CD14-positive monocyte (primary cell): ENCODE measurements around the gene TTBK1. TPM values are rescaled to one million over a fixed set of nuclear protein-coding genes. Genes with fewer than 3 reads are reported as not detected.
A peak's percentile ranks its signal among the peaks of the same experiment; 100 is the strongest.

Experiments
- DNase-seq, 3 donors: peaks; one replicate each; pipeline ENCODE4 v3.0.0-alpha.2; 2011 to 2022
- H2AFZ ChIP-seq: 2 replicates; pipeline ENCODE4 v1.6.0; 2012; ENCODE audit warnings: mild to moderate bottlenecking, low read depth, low read length, inconsistent platforms; ENCODE audit not compliant: insufficient read depth, poor library complexity, severe bottlenecking
- H3K27ac ChIP-seq, 2 donors: 1 replicate in 1 of 2; 2 replicates in 1 of 2; pipeline ENCODE4 v1.5.1; 2012 to 2013; ENCODE audit warnings: low read length in 2 of 2, control low read depth in 1 of 2, inconsistent platforms in 1 of 2, low read depth in 1 of 2, mild to moderate bottlenecking in 1 of 2
- H3K27me3 ChIP-seq, 2 donors: one replicate each; pipeline versions ENCODE4 v1.6.0 to v1.6.1; 2011 to 2013; ENCODE audit warnings: low read length in 2 of 2; ENCODE audit not compliant: control insufficient read depth in 2 of 2, insufficient read depth in 2 of 2
- H3K36me3 ChIP-seq, 2 donors: replicated peaks in 1 of 2; 1 replicate in 1 of 2; 2 replicates in 1 of 2; pipeline versions ENCODE4 v1.5.1 to v1.6.1; 2012 to 2013; ENCODE audit warnings: low read length in 2 of 2, control low read depth in 1 of 2, inconsistent platforms in 1 of 2, mild to moderate bottlenecking in 1 of 2; ENCODE audit not compliant: insufficient read depth in 2 of 2, control insufficient read depth in 1 of 2
- H3K4me1 ChIP-seq, 2 donors: 1 replicate in 1 of 2; 2 replicates in 1 of 2; pipeline versions ENCODE4 v1.5.1 to v1.6.1; 2012 to 2013; ENCODE audit warnings: low read length in 2 of 2, control low read depth in 1 of 2, inconsistent platforms in 1 of 2, mild to moderate bottlenecking in 1 of 2, moderate library complexity in 1 of 2; ENCODE audit not compliant: insufficient read depth in 2 of 2, control insufficient read depth in 1 of 2
- H3K4me2 ChIP-seq: replicated peaks from 2 replicates; pipeline ENCODE3; 2012; ENCODE audit warnings: low read length, moderate library complexity, mild to moderate bottlenecking; ENCODE audit not compliant: poor library complexity, severe bottlenecking; ENCODE audit errors: extremely low read depth
- H3K4me3 ChIP-seq, 3 experiments: fragments of 200-600 bp in 1 of 3; sonication (generic) in 1 of 3; replicated peaks in 1 of 3; 1 replicate in 2 of 3; 2 replicates in 1 of 3; pipeline ENCODE4 v1.5.1; 2011 to 2013; ENCODE audit warnings: low read length in 3 of 3, mild to moderate bottlenecking in 3 of 3, control low read depth in 2 of 3, low read depth in 2 of 3, inconsistent platforms in 1 of 3, moderate library complexity in 1 of 3
- H3K79me2 ChIP-seq: 2 replicates; pipeline ENCODE4 v1.6.0; 2012; ENCODE audit warnings: mild to moderate bottlenecking, control low read depth, inconsistent platforms, low read length, moderate library complexity; ENCODE audit not compliant: insufficient read depth
- H3K9ac ChIP-seq: 2 replicates; pipeline ENCODE4 v1.6.0; 2017; ENCODE audit warnings: low read length, mild to moderate bottlenecking; ENCODE audit not compliant: insufficient read depth, poor library complexity, severe bottlenecking
- H3K9me3 ChIP-seq, 2 donors: replicated peaks in 1 of 2; 1 replicate in 1 of 2; 2 replicates in 1 of 2; pipeline versions ENCODE4 v1.5.1 to v1.6.1; 2012 to 2013; ENCODE audit warnings: low read length in 2 of 2, control low read depth in 1 of 2; ENCODE audit not compliant: control insufficient read depth in 1 of 2, insufficient read depth in 1 of 2
- H4K20me1 ChIP-seq: 2 replicates; pipeline ENCODE4 v1.6.0; 2012; ENCODE audit warnings: mild to moderate bottlenecking, low read length, control low read depth, moderate library complexity; ENCODE audit not compliant: insufficient read depth
- H3K27ac Mint-ChIP-seq, 7 donors: one replicate each; pipeline ENCODE4 v1.8.0; 2020; ENCODE audit warnings: mild to moderate bottlenecking in 7 of 7, mixed read lengths in 7 of 7, moderate library complexity in 6 of 7, inconsistent platforms in 2 of 7
- H3K27me3 Mint-ChIP-seq, 3 donors: one replicate each; pipeline ENCODE4 v1.8.0; 2021 to 2022; ENCODE audit warnings: low read depth in 3 of 3, mild to moderate bottlenecking in 3 of 3, mixed read lengths in 3 of 3, moderate library complexity in 3 of 3, inconsistent platforms in 1 of 3
- H3K36me3 Mint-ChIP-seq, 2 donors: one replicate each; pipeline ENCODE4 v1.8.0; 2020; ENCODE audit warnings: mixed read lengths in 2 of 2, inconsistent platforms in 1 of 2, mild to moderate bottlenecking in 1 of 2
- H3K4me1 Mint-ChIP-seq: one replicate; pipeline ENCODE4 v1.8.0; 2020; ENCODE audit warnings: mild to moderate bottlenecking, mixed read lengths
- H3K4me3 Mint-ChIP-seq, 2 donors: one replicate each; pipeline ENCODE4 v1.8.0; 2020; ENCODE audit warnings: mild to moderate bottlenecking in 2 of 2, mixed read lengths in 2 of 2, moderate library complexity in 1 of 2
- H3K9me3 Mint-ChIP-seq, 7 donors: one replicate each; pipeline ENCODE4 v1.8.0; 2020 to 2022; ENCODE audit warnings: mixed read lengths in 7 of 7, mild to moderate bottlenecking in 6 of 7, moderate library complexity in 6 of 7, inconsistent platforms in 2 of 7
- CTCF ChIP-seq: fragments of 200-600 bp; IDR thresholded peaks from one replicate; pipeline ENCODE4 v1.8.0; 2022; ENCODE audit warnings: antibody characterized with exemption, mild to moderate bottlenecking
- WGBS: methylation state at CpG from one replicate; pipeline ENCODE4 v1.1.5; 2013; ENCODE audit warnings: missing lambda C conversion rate; ENCODE audit not compliant: insufficient coverage; 5-methylcytosine and 5-hydroxymethylcytosine counted together
- intact Hi-C, 2 donors: fragments of 100-400 bp; cut with micrococcal nuclease; formaldehyde crosslinking; loops; one replicate each; pipeline versions ENCODE4 v1.15.0 to v1.15.1; 2023
- polyA plus RNA-seq, 3 donors: library from polyadenylated mRNA; depleted of rRNA in 1 of 3; unstranded in 2 of 3; stranded (reverse) in 1 of 3; fragments of 300-500 nt in 2 of 3; fragments of >200 nt in 1 of 3; fragmentation: Illumina TruSeq in 2 of 3; gene quantifications; 1 replicate in 2 of 3; 2 replicates in 1 of 3; pipeline ENCODE4 v1.2.3, GENCODE V29; 2012 to 2021

Gene TTBK1
- polyA plus RNA-seq, 3 donors = not detected

DNA sequence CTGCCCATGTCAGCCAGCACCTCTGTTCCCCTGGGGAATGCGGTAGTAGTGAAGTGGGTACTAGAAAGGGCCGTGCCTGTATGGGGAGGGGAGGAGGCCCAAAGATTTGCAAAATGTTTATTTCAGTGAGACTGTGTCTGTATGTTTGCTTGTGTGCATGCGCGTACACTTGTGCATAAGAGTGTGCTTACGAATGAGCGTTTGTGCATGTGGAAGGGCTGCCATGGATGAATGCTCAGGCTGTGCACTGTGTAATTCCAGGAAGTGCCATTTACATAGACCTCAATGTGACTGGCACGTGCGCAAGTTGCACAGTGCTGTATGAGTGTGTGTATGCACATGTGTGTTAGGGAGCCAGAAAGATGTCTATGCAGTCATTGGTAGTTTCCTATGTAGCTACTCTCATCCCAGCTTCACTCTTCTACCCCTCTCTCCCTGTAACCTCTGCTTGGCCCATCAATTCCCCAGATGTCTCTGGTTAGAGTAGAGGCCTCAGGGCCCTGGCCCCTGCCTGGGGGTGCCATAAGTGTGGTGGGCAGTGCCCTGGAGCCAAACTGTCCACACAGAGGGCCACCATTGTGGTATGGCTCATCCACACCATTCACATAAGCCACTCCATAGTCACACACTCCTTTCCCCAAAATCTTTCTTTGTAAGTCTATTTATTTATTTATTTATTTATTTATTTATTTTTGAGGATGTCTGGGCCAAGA lies 28.0 kb downstream of the TTBK1 start:
- H3K4me2 ChIP-seq = no peak overlapping the region
- no peak overlapping the region for H2AFZ ChIP-seq
- 98% methylated on average over 6 of the region's 8 CpGs for WGBS
- intact Hi-C loops = loop anchor here in 1 of 2 donors (5.0 kb wide), 1 partner anchor 131 kb away; no protein-coding TSS in a partner anchor
- H4K20me1 ChIP-seq = no peaks in the 10 kb centered on the region
- H3K27me3 Mint-ChIP-seq = peaks cover 67 to 90% (median 81%) of the 10 kb centered on the region in 3 donors
- no peak overlapping the region for H3K9ac ChIP-seq
- H3K9me3 Mint-ChIP-seq = peaks cover 0 to 16% (median 3%) of the 10 kb centered on the region in 7 donors
- peaks cover 18 to 86% of the 10 kb centered on the region in 2 donors for H3K27me3 ChIP-seq
- H3K4me3 Mint-ChIP-seq = peak overlapping the region in 1 of 2 donors; percentile 87
- H3K79me2 ChIP-seq = no peaks in the 10 kb centered on the region
- no peak overlapping the region for H3K27ac Mint-ChIP-seq
- peaks cover 3 to 5% of the 10 kb centered on the region in 2 donors for H3K36me3 Mint-ChIP-seq
- no peak for DNase-seq
- no peak overlapping the region for H3K27ac ChIP-seq
- no peak overlapping the region for H3K4me3 ChIP-seq
- H3K4me1 ChIP-seq = peaks cover 21 to 27% of the 10 kb centered on the region in 2 donors
- peaks cover 33% of the 10 kb centered on the region for H3K4me1 Mint-ChIP-seq
- no peaks in the 10 kb centered on the region for H3K9me3 ChIP-seq
- TF ChIP-seq CTCF = no peak
- no peaks in the 10 kb centered on the region for H3K36me3 ChIP-seq

GRCh38 chr6:43271944-43272343 lies 28.7 kb downstream of the TTBK1 start:
- H3K4me2 ChIP-seq = no peak overlapping the region
- H3K9me3 Mint-ChIP-seq = peaks cover 0 to 21% (median 3%) of the 10 kb centered on the region in 7 donors
- no peak overlapping the region for H3K4me3 ChIP-seq
- peaks cover 70 to 97% (median 87%) of the 10 kb centered on the region in 3 donors for H3K27me3 Mint-ChIP-seq
- peaks cover 33% of the 10 kb centered on the region for H3K4me1 Mint-ChIP-seq
- H3K4me3 Mint-ChIP-seq = no peak overlapping the region
- H3K27ac ChIP-seq = no peak overlapping the region
- H3K4me1 ChIP-seq = peaks cover 21 to 30% of the 10 kb centered on the region in 2 donors
- no peaks in the 10 kb centered on the region for H3K9me3 ChIP-seq
- H3K9ac ChIP-seq = no peak overlapping the region
- H3K36me3 Mint-ChIP-seq = peaks cover 3 to 7% of the 10 kb centered on the region in 2 donors
- peaks cover 18 to 92% of the 10 kb centered on the region in 2 donors for H3K27me3 ChIP-seq
- H4K20me1 ChIP-seq = no peaks in the 10 kb centered on the region
- no peaks in the 10 kb centered on the region for H3K79me2 ChIP-seq
- no peak for TF ChIP-seq CTCF
- H3K36me3 ChIP-seq = no peaks in the 10 kb centered on the region
- no peak for DNase-seq
- intact Hi-C loops = loop anchor here in 1 of 2 donors (5.0 kb wide), 1 partner anchor 130 kb away; no protein-coding TSS in a partner anchor
- no peak overlapping the region for H2AFZ ChIP-seq
- H3K27ac Mint-ChIP-seq = no peak overlapping the region
